OCI-M2 (cell line): Measurements from ENCODE around the gene IL1RAPL1.
"Not testable (repeated sequence)": the region's sequence is repeated elsewhere in the genome, so short reads cannot be mapped to it uniquely, and the experiment has no call there.

Source experiments
- DNase-seq: peaks from one replicate; lab custom pipeline; 2025; ENCODE audit not compliant: unreplicated experiment; lab: John Stamatoyannopoulos, UW

The IL1RAPL1 gene

GRCh38 chrX:29242856-29243255 is 655.6 kb downstream of the IL1RAPL1 start:
- no peak for DNase-seq

- DNase-seq = no peak
These were observed 656.7 kb downstream of the IL1RAPL1 start for GRCh38 chrX:29243942-29244341.

- DNase-seq = no peak
These were observed 667.3 kb downstream of the IL1RAPL1 start for GRCh38 chrX:29254515-29254914.

- no peak for DNase-seq
These were observed 670.3 kb downstream of the IL1RAPL1 start for GRCh38 chrX:29257521-29257920.

GRCh38 chrX:29269390-29269789 is 682.1 kb downstream of the IL1RAPL1 start:
- no peak for DNase-seq

GRCh38 chrX:29274517-29274916 is 687.3 kb downstream of the IL1RAPL1 start:
- DNase-seq = no peak

- DNase-seq = no peak
These were observed 688.7 kb downstream of the IL1RAPL1 start for GRCh38 chrX:29275928-29276327.

GRCh38 chrX:29281078-29281742 is 694.0 kb downstream of the IL1RAPL1 start:
- no peak for DNase-seq

GRCh38 chrX:29285664-29286063 is 698.4 kb downstream of the IL1RAPL1 start:
- no peak for DNase-seq

- DNase-seq = no peak
These were observed 708.9 kb downstream of the IL1RAPL1 start for GRCh38 chrX:29295987-29296680.

GRCh38 chrX:29297171-29297800 is 710.0 kb downstream of the IL1RAPL1 start:
- no peak for DNase-seq

GRCh38 chrX:29299684-29300083 is 712.4 kb downstream of the IL1RAPL1 start:
- DNase-seq = no peak

GRCh38 chrX:29308726-29309125 is 721.5 kb downstream of the IL1RAPL1 start:
- DNase-seq = no peak

GRCh38 chrX:29315931-29316330 is 728.7 kb downstream of the IL1RAPL1 start:
- no peak for DNase-seq

GRCh38 chrX:29318012-29318411 is 730.8 kb downstream of the IL1RAPL1 start:
- no peak for DNase-seq

GRCh38 chrX:29332429-29332828 is 745.2 kb downstream of the IL1RAPL1 start:
- DNase-seq = not testable (repeated sequence)

- DNase-seq = not testable (repeated sequence)
These were observed 745.8 kb downstream of the IL1RAPL1 start for GRCh38 chrX:29333091-29333490.

GRCh38 chrX:29348288-29348687 is 761.0 kb downstream of the IL1RAPL1 start:
- DNase-seq = no peak

GRCh38 chrX:29359276-29359675 is 772.0 kb downstream of the IL1RAPL1 start:
- no peak for DNase-seq

GRCh38 chrX:29374765-29375164 is 787.5 kb downstream of the IL1RAPL1 start:
- DNase-seq = not testable (repeated sequence)

- no peak for DNase-seq
These were observed 789.3 kb downstream of the IL1RAPL1 start for GRCh38 chrX:29376584-29376983.

- no peak for DNase-seq
These were observed 795.6 kb downstream of the IL1RAPL1 start for GRCh38 chrX:29382811-29383210.
